ENCODE measurements around the gene OPA1. TPM values are rescaled to one million over a fixed set of nuclear protein-coding genes. Genes with fewer than 3 reads are reported as not detected.

OPA1 gene
- total RNA-seq, 1 experiment from 2014 or later = 94.2 TPM

DNA sequence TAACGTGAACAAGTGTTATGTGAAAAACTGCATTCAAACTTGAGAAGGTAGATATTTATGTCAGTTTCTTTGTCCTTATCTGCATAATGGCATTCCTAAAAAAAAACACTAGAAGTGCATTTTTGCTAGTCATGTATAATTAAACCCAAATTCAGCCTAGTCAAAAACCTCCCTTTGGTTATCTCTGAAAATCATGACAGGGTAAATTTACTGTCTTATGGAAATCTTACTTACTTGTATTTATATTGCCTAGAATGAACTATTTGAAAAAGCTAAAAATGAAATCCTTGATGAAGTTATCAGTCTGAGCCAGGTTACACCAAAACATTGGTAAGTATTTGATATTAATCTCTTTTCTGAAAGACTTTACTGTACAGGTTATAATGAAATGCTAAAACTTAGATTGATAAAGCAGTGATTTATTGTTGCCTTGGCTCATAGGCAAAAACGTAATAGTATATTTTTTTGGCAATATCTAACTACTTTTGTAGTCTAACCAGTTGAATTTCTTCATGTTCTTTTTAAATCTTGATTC lies 55.6 kb downstream of the OPA1 start:
- no peak for DNase-seq (ENCODE audit: low read depth)

DNA sequence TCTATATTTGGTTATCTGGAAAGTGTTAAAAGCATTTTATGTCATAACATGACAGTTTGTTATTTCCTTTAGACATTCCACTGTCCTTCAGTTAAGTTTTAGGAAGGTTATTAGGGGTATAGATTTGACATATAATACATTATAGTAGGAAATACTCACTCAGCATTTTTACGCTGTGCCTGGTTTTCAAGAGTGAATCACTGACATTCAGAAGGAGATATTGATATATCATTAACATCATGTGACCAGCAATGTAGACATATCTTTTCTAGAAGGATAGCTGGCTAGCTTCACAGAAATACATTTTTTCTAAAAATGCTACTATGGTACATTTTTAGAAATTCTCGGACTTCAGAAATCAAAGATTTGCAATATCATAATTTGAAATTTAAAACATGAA lies 57.6 kb downstream of the OPA1 start:
- no peak for DNase-seq (ENCODE audit: low read depth)

DNA sequence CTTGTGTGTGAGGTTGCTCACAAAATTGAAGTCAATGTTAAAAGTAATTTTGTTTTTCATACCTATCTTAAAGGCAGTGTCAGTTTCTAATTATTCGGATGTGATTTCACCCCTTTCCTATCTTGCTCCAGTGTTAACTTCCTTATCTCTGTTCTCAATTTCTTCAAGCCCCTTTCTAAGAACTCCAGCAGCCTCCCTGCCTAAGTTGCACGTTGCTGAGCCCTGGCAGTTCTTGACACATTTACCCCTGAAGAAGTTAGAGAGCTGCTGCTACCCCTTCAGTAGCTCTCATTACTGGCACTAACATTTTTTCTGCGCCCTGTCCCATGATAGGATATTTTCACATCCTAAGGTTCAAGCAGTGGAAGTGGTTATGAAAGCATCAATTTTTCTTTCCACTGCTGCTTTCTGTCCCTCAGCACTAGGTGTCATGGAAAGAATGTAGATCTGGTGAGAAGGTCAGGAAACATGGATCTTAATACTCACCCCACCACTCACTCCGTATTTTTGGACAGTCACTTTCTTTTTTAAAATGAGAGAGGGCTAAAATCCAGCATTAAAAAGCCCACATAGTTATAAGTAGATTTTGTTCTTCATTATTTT lies 62.9 kb downstream of the OPA1 start:
- DNase-seq (ENCODE audit: low read depth) = no peak

DNA sequence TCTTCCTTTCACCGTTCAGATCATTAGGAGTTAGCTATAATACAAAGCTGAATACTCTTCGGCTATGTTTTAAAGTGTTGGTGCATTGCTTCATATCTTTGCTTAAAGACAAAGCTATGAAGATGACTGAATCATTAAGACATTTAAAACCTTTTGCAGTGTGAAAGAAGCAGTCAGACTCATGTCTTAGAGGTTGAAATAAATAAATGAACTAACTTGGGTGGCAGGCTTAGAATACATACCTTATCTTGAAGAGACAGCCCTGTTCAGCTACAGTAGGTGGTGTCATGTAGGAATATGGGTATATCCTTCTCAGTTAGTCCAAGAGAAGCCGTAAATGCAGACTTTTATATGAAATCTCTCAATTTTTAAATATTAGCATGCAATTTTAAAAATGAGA lies 63.4 kb downstream of the OPA1 start:
- no peak for DNase-seq (ENCODE audit: low read depth)

DNA sequence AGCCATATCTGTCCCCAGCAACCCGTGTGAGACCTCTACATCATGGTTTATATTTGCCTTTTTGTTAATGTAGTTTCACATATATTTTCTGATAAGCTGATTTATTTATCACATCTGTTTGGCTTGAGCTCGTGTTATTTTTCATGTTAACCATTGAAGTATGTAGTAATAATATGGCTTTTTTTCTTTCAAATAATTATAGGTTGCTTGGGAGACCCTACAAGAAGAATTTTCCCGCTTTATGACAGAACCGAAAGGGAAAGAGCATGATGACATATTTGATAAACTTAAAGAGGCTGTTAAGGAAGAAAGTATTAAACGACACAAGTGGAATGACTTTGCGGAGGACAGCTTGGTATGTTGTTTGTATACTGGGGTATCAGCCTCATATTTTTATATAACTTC lies 63.9 kb downstream of the OPA1 start:
- no peak for DNase-seq (ENCODE audit: low read depth)

DNA sequence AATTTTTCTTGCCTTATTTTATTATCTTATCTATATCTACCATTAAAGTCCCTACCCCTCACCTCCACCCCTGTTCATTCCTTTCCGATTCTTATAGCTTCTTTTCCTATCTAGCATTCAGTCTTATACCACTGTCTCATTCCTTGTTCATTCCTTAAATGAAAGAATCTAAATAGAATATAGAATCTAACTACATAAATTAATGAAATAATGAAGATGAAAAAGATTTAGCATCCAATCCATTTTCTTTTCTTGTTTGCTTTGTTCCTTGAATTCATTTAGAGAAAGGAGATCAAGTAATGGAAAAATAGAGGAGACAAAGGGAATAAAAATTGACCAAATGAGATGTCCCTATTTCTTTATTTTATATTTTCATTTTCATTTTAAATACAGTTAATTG lies 67.2 kb downstream of the OPA1 start:
- DNase-seq (ENCODE audit: low read depth) = no peak

DNA sequence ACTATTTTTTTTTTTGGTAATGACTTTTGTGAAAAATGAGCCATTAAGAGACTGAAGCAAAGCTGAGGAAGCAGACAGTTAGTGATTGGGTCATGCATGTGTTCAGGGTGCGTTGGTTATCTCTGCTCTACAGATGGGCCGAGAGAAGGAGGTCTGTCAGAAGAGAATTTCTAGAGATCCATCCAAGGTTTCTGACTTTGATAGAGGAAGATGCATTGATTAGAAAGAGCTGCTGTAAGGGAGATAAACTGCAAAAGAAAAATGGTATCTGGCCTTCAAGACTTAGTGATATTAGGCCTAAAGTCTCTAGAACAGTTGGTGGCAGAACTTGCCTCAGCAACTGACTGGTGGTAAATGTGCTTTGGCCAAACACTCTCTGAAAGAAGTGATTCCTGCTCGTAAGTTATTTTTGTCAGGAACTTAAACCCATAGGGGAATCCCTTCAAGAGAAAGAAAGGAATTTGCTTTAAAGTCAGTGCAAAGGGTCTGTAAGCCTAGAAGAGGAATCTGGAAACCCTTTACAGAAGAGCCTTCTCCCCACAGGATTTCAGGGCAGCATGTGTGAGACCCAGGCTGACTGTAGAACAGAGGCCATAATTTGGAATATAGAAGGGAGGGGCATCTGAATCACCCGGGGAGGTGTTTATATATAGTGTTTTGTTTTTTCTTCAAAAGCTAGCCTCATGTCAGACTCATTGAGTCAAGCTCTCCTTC lies 67.8 kb downstream of the OPA1 start:
- DNase-seq (ENCODE audit: low read depth) = no peak

DNA sequence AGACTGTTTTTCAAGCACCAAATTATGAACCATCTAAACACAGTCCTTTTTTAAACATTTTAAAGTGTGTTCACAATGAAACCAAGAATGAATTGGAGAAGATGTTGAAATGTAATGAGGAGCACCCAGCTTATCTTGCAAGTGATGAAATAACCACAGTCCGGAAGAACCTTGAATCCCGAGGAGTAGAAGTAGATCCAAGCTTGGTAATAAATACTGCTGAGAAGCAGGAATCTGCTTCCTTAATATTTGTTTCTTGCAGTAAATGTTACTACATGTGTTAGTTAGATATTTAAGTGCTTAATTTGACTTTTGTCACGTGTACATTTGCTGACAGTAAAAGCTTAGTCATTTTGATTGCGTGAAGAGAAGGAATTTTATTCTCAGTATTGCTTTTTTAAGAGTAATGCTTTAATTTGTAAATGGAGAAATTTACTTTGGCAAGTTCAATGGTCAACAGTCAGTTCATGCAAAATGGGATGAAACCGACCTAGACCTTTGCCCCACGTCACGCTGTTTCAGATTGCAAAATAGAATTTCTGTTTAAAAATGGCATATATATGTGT lies 69.8 kb downstream of the OPA1 start:
- DNase-seq (ENCODE audit: low read depth) = no peak

DNA sequence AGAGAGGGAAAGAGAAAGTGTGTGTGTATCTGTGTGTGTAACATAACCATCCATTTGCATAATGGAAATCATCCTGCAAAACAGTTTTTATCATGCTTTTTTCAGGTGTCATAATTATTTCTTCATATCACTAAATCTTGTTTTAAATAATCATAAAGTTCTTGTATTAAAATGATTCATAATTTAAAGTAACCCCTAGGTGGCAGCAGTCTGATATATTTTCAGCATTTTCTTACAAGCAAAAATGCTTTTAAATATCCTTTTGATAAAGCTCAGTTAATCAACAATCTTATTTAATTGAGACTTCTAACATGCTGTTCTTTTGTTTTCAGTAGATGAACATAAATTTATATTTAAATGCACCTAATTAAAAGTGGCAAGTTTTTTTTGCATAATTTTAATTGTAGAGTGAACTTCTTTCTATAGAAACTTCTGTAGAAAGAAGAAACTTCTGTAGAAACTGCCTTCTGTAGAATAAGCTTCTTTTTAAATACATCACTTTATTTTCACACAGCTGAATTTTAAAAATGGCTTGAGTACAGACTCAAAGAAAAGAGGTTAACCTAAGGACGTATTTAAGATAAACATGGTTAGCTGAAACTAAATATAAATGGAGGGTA lies 72.5 kb downstream of the OPA1 start:
- no peak for DNase-seq (ENCODE audit: low read depth)

DNA sequence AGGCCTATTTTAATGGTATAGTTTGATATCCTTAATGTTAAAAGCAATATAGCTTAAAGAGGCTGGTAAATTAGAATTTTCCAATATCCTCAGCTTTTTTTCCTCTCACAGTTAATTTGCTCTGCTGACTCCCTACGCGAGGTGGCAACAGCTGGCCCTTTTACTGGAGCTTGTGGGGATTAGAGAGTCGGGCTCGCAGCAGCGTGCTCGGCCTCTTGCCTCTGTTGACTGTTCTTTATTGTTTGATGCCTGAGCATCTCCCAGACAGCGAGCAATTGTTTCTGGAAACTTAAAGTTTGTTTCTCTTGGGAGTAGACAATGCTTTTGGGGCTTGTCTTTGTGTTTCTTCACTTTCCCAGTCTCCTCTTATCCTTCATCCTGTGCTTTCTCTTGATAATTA lies 80.8 kb downstream of the OPA1 start:
- DNase-seq (ENCODE audit: low read depth) = no peak

DNA sequence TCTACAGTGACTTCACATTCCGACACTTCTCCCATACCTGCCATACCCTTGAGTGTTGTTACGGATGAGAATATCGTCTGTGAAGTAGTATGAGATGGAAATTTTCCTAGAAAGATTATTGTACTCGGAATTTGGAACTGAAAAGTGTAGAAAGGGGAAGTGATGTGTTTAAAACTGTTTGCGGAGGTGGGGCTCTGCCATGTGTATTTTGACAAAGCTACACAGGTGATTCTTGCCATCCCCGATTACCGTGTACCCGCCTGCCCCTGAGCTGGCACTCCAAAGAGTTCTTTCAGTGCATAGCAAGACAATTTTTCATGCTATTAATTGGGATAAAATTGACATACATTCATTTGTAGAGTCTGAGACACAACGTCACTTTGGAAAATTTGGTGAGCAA lies 81.7 kb downstream of the OPA1 start:
- no peak for DNase-seq (ENCODE audit: low read depth)

DNA sequence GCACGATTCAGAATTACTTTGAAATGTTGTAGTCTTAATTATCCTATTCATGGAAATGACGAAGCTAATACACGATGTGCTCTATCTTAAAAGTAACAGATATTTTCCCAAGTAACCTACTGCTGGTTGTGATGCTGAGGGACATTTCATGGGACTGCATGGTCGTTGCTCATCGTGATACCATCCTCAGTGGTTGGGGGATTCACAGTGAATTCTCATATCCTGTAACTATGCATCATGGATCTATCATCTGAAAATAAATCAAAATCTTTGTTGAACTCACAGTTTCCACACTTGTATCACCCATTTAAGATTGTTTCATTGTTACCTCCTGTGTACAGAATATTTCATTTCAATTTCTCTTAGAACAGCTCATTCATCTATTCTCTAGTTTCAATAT lies 84.7 kb downstream of the OPA1 start:
- no peak for DNase-seq (ENCODE audit: low read depth)

DNA sequence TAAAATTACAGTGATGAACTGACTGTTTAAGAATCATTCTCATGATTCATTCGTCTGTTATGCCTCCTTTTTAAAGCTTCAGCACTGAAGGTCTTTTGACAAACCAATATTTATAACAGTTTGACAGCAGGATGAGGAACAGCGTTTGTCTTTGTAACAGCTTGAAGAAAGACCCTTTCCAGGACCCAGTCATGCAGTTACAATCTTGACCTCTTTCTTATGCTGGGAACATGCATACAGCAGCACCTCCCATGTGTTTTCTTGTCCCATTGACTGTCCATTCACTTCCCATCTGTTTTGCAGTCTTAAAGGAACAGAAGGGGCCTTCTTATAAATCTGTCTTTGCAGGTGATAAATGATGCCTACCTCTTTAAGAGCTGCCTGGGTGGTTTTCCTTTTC lies 87.2 kb downstream of the OPA1 start:
- no peak for DNase-seq (ENCODE audit: low read depth)

DNA sequence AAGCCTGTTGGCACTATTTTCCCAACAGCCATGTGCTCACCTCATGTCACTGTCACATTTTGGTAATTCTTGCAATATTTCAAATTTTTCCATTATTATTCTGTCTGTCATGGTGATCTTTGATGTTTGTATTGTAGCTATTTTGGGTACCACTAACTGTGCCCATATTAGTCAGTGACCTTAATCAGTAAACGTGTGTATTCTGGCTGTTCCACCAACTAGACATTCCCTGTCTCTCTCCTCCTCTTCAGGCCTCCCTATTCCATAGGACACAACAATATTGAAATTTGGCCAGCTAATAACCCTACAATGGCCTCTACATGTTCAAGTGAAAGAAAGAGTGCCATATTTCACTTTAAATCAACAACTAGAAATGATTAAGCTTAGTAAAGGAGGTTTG lies 88.6 kb downstream of the OPA1 start:
- no peak for DNase-seq (ENCODE audit: low read depth)

DNA sequence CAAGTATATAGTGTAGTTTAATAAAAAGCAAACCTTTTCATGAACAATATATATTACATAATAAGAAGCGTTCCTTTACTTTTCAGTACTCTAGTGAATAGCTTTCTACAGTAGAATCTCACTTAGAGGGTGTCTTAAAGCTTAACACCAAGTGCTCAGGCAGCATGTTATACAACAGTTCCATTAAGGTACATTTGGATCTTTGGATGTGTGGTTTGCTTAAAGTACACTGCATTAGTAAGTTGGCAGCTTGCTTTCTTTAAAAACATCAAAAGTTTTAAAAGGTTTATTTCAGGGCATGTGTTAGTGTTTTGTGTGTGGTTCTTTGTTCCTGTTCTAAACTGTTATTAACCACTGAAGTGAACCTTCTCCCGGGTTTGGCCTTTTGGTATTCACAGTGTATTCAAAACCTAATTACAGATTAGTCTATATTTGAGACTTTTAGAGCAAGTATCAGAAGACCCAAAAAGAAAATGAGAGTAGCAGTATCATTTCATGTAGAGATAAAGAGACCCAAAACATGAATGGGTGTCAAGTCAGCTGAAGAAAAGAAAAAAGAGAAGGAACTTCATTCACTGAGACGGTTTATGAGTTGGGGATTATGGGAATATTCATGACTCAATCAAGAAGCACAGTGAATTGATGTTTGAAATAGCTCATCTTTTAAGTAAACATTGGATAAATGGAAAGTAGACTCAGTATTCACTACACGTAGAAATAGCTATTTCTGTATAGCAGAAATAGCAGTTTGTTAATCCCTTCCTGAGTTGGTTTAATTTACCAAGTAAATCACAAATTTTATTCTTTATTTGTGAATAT lies 93.9 kb downstream of the OPA1 start:
- no peak for DNase-seq (ENCODE audit: low read depth)

DNA sequence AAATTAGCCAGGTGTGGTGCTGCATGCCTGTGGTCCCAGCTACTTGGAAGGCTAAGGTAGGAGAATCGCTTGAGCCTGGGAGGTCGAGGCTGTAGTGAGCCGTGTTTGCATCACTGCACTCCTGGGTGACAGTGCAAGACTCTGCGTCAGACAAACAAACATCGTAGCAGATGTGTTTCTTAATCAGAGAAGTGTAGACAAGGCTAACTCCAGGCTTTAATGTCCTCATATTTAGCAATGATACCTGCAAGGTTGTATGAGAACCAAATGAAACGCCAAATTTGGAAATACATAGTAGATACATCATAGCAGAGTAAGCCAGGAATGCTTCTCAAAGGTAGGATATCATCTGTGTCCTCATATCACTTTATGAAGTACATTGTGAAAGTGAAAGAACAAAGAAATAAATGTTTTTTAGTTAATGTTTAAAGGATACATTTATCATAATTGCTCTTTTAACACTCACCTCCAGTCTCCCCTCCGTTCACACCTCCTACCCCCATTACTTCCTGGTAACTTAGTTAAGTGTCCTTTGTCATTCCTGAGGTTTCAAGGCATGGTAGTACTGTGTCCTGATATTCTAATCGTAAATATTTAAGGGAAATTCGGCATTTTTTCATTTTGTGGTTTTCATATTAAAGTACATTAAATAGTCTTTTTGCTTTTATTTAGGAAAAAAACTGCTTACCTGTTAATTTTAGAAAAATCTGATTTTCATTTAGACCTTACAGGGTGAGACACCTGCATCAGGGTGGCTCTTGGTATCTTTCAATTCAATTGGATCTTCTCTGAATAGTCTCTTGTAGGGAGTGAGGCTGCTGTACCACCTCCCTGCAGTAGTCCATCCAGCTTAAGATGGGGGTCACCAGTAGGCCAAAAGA lies 96.1 kb downstream of the OPA1 start:
- DNase-seq (ENCODE audit: low read depth) = no peak

DNA sequence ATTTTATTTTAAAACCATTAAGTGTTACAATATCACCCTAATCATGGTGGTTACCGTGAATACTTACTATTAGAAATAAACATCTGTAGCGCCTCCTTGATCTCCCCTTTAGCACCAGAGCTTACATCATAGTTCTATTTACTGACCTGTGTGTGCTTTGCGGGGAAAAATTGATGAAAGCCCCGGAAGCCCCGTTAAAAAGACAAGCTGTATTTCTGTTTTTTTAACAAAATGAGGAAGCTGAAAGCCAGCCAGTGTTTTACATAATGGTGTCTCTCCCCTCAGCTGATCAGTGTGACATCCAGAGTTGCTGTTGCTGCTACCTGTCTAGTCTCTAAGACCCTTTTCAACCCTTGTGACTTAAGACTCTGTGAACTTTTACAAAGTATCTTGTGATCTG lies 100.8 kb downstream of the OPA1 start:
- no peak for DNase-seq (ENCODE audit: low read depth)

DNA sequence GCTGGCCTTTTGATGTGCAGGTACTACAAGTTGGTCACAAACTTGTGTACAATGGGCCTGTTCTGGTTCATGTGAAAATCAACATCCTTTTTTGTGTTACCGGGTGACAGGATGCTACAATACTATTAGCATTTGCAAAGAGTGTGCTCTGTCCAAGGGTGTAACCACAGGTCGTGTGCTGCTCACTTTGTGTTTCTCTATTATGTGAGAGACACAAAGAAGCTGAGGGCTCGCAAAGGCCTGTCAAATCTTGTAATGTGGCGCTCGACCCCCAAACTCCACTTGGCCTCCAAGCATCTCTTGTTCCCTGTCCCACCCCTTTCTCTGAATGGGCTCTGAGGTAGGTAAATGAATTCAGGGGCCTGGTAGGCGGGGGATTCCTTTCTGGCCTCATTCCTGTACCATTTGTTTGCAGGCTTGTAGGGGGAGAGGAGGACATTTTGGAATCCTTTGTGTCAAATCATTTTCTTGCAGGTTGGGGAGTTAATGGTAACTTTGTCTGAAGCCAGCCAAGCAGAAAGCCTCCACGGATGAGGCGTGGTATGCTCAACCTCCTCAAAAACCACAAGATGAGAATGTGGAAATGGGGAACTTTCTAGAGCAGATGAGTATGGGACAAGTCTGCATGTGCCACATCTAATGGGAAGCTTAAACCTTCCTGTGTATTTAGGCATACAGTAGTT lies 109.1 kb downstream of the OPA1 start:
- DNase-seq (ENCODE audit: low read depth) = peak; percentile 43

DNA sequence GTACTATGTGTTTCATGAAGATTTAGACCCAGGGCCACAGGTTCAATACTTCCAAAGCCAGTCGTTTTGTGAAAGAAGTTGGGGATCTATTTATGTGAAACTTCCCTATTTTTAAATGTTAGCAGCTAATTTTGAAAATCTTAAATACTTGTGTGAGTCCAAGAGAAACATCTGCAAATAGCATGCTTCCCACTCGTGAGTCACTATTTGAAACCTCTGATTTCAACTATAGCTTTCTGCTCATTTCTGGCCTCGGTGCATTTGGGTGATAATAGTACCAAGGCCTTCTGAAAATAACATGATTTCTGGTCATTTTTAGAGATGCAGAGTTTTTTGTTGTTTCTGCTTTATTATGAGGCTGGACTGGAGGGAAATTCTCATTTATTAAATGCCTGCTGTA lies 110.0 kb downstream of the OPA1 start:
- DNase-seq (ENCODE audit: low read depth) = no peak

DNA sequence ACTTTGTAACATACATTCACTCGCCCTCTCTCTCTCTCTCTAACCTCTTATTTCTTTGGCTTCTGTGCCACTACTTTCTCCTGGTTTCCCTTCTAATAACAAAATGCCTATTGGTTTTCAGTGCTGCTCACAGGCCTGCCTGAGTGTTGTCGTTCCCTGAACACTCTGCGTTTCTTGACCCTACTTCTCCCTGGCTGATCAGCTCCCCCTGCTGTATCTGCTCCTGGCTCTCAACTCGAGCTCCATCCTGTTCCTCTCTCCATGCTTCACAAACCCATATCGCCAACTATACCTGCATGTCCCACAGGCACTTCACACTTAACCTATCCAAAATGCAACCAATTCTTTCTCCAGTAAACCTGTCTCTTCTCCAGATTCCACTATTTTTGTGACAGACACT lies 111.4 kb downstream of the OPA1 start:
- DNase-seq (ENCODE audit: low read depth) = no peak

All from Daoy (cell line).